DMS153 treated with DMSO at 0.1 percent for 48 hours (cell line): ENCODE data around the gene TENM4.

Source experiments
- DNase-seq: peaks from one replicate; lab custom pipeline; 2025; ENCODE audit not compliant: unreplicated experiment; lab: John Stamatoyannopoulos, UW

Gene TENM4

GRCh38 chr11:79066456-79067351 lies 374.1 kb downstream of the TENM4 start:
- no peak for DNase-seq

- no peak for DNase-seq
These were observed 377.7 kb downstream of the TENM4 start for GRCh38 chr11:79062814-79063762.

GRCh38 chr11:79060081-79060953 lies 380.5 kb downstream of the TENM4 start:
- DNase-seq: no peak

GRCh38 chr11:79059141-79059540 lies 381.7 kb downstream of the TENM4 start:
- DNase-seq: no peak

GRCh38 chr11:79055856-79056631 lies 384.8 kb downstream of the TENM4 start:
- no peak for DNase-seq

- DNase-seq: no peak
These were observed 386.2 kb downstream of the TENM4 start for GRCh38 chr11:79054636-79055035.

DNA sequence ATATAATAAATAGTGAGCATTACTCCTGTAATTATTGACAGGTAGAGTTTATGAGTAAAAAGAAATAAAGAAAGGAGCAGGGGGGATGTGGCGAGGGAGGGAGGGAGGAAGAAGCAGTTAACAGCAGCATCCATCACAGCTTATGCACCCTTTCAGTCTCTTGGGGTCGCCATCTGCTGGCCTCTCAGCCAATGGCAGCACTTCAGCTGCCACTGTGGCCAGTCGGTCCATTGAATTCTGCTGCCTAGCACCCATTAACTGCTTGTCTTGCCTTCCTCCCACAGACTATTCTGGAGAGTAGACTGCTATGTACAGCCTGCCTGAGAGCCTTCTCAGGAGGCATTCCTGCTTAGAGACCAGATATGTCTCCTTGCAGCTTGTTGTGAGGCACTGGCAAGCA lies 388.3 kb downstream of the TENM4 start:
- DNase-seq: peak; percentile 18

GRCh38 chr11:79050786-79051185 lies 390.0 kb downstream of the TENM4 start:
- DNase-seq: no peak

DNA sequence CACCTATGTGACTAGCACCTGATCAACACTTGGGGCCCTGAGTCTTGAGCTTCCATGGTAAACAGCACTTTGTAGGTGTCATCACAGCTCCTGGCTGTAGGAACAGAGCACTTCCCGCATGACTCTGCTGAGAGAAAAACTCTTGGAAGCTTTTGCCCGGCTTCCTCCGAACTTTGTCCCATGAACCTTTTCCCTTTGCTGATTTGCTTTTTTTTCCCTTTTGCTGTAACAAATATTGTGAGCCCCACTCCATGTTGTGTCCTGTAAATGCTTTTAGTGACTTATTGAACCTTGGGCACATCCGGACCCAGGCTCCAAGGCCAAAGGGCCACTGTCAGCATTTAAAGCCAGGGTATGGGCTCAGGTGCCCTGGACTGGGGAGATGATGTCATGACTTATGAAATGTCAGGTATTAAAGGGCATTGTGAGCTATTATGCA lies 391.1 kb downstream of the TENM4 start:
- no peak for DNase-seq

DNA sequence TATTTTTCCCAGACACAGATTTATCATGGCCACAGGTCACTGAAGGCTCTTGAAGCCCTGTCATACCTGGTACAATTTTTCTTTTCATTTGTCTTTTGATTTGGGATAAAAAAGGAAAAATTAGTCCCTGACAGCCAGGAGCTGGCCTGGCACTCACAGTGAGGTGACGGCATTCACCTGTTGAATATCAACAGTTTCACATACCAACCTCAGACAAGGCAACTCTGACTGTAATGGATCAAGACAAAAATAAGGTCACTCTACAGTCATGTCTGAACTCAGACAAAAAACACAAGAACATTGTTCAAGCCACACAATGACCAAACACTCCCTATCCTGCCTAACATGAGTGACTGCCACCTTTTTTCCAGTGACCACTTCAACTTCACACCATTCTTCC lies 392.9 kb downstream of the TENM4 start:
- no peak for DNase-seq

GRCh38 chr11:79047321-79047720 lies 393.5 kb downstream of the TENM4 start:
- DNase-seq: no peak

DNA sequence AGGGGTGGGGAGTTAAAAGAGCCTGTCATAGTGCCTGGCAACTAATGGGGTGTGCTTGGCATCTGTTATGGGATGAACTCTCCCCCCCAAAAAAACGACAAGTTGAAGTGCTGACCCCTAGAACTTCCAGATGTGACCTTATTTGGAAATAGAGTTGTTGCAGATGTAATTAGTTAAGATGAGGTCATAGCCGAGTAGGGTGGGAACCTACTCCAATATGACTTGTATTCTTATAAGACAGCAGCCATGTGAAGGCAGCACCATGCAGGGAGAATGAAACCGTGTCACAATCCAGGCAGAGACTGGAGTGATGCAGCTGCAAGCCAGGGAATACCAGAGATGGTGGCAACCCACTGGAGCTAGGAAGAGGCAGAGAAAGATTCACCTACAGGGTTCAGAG lies 394.5 kb downstream of the TENM4 start:
- DNase-seq: no peak

- DNase-seq: no peak
These were observed 395.0 kb downstream of the TENM4 start for GRCh38 chr11:79045800-79046304.

DNA sequence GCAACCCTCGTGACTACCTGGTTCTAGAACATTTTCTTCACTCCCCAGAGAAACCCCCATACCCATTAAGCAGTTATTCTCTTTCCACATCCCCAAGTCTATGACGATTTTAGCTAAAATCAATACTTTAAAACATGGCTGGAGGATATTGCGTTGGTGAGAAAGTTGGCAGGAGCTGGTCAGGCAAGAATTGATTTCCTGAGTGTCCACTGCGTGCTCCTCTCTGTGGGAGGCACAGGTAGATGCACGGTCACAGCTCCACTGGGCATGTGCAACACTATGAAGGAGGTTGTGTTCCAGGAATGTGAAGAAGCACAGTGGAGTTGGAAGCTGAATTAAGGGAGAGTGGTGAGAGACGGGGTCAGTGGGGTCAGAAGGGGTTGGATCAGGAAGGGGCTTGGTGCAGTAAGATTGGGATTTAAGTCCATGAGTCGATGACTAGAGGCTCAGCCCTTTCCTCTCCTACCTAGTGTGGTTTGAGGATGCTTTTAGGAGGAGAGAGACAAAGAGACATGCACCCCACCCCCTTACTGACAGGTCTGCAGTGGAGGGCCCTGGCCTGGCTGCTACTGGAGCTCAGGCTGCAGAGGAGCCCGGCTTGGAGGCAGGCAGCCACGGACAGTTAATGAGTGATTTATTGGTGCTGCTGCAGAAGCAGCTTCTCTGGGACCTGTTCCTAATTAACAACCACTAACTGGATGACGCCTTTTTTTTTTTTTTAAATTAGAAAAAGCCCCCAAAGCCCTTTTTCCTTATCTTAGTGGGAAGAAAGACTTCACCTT lies 395.6 kb downstream of the TENM4 start:
- DNase-seq: no peak

GRCh38 chr11:79044201-79044600 lies 396.6 kb downstream of the TENM4 start:
- no peak for DNase-seq

GRCh38 chr11:79043726-79044125 lies 397.1 kb downstream of the TENM4 start:
- no peak for DNase-seq

DNA sequence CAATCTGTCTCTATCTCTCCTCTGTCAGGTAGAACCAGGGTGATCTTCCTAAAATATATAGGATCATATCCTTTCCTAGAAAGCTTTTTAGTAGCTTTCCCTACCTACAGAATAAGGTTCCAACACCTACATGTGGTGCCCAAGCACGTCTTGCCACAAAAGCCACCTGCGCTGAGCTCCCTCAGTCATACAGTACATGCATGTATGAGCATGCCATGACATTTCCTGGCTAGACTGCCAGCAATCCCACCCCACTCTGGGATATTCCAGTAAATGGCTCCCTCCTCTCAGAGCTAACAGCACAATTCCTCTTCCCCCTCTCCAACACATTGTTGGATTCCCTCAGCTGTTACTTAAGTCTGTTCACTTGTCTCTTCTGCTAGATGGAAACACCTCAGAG lies 398.0 kb downstream of the TENM4 start:
- no peak for DNase-seq

GRCh38 chr11:79040348-79040747 lies 400.5 kb downstream of the TENM4 start:
- DNase-seq: no peak

- no peak for DNase-seq
These were observed 401.7 kb downstream of the TENM4 start for GRCh38 chr11:79039122-79039521.
